Prostate gland (tissue), 2 donors: ENCODE results near the gene GPRC5D. TPM values are rescaled to one million over a fixed set of nuclear protein-coding genes. Genes with fewer than 3 reads are reported as not detected.

Experiments used
- DNase-seq: peaks from one replicate; pipeline ENCODE4 v3.0.0-alpha.2; 2019; ENCODE audit warnings: low spot score
- H3K27ac ChIP-seq, 2 donors: fragments of 200-600 bp; sonication (generic); 2 replicates each; pipeline ENCODE4 v1.5.1; 2017 to 2019
- H3K27me3 ChIP-seq: fragments of 200-600 bp; sonication (generic); replicated peaks from 2 replicates; pipeline ENCODE4 v1.5.1; 2019; ENCODE audit not compliant: insufficient read depth
- H3K36me3 ChIP-seq, 2 donors: fragments of 200-600 bp; sonication (generic); 1 replicate in 1 of 2; 2 replicates in 1 of 2; pipeline versions ENCODE4 v1.5.1 to v1.8.1; 2017 to 2019
- H3K4me1 ChIP-seq: fragments of 200-600 bp; sonication (generic); replicated peaks from 2 replicates; pipeline ENCODE4 v1.5.1; 2019
- H3K4me3 ChIP-seq, 2 donors: fragments of 200-600 bp; sonication (generic); 2 replicates each; pipeline ENCODE4 v1.5.1; 2017 to 2019
- H3K9me3 ChIP-seq: fragments of 200-600 bp; sonication (generic); 2 replicates; pipeline ENCODE4 v1.5.1; 2017
- CTCF ChIP-seq, 4 experiments: fragments of 200-600 bp in 2 of 4; fragments of 450-650 bp in 2 of 4; sonication (generic) in 2 of 4; IDR thresholded peaks; 1 replicate in 3 of 4; 2 replicates in 1 of 4; pipeline ENCODE4 v1.5.1; 2016 to 2019; ENCODE audit warnings: antibody characterized with exemption in 4 of 4, mild to moderate bottlenecking in 2 of 4, moderate library complexity in 2 of 4
- POLR2A ChIP-seq: fragments of 450-650 bp; IDR thresholded peaks from one replicate; pipeline ENCODE4 v1.6.1; 2016; ENCODE audit warnings: antibody characterized with exemption, mild to moderate bottlenecking
- POLR2AphosphoS5 ChIP-seq: sonication (generic); formaldehyde crosslinking; IDR thresholded peaks from one replicate; pipeline ENCODE4 v1.6.1; 2017; ENCODE audit warnings: antibody characterized with exemption
- WGBS: methylation state at CpG from one replicate; pipeline ENCODE4 v1.1.5; 2018; 5-methylcytosine and 5-hydroxymethylcytosine counted together
- intact Hi-C: fragments of 100-400 bp; cut with DNase I; formaldehyde crosslinking; loops from one replicate; pipeline ENCODE4 v1.14.2; 2022
- total RNA-seq, 2 donors: library from RNA; depleted of rRNA; stranded (reverse); fragments of >200 nt; gene quantifications; one replicate each; pipeline ENCODE4 v1.1.0, GENCODE V29; 2016

The GPRC5D gene
- total RNA-seq, 2 donors from 2014 or later = not detected

DNA sequence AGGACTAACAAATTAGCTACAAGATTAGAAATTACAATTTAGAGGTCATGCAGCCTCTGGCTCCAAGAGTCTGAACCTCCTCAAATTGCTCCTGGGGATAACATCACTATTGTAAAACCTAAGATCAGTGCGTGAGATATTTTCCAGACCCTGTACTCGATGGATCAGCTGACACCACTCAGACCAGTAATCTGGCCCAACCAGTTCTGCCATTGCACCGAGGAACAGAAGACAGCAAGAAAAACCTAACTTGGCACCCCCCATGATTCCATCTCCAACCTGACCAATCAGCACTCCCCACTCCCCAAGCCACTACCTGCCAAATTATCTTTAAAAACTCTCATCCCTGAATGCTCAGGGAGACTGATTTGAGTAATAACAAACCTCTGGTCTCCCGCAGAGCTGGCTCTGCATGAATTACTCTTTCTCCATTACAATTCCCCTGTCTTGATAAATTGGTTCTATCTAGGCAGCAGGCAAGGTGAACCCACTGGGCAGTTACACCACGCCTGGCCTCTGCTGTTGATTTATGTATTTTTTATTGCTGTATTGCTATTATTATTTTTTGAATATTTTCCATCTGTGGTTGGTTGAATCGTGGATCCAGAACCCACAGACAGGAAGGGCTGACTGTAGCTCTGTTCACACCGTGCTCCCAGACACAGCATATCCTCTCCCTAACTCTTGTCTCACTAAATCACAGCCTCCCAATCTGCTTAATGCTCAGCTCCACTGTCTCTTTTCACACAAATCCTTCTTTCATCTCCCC, 38.9 kb upstream of the GPRC5D start:
- peaks cover 0 to 3% of the 10 kb centered on the region in 2 donors for H3K36me3 ChIP-seq
- no peak overlapping the region for H3K27ac ChIP-seq
- H3K27me3 ChIP-seq = no peaks in the 10 kb centered on the region
- WGBS = 48% methylated on average over 7 of the region's 7 CpGs
- no peaks in the 10 kb centered on the region for H3K9me3 ChIP-seq
- peaks cover 9% of the 10 kb centered on the region for H3K4me1 ChIP-seq
- H3K4me3 ChIP-seq = no peak overlapping the region
- no peak for TF ChIP-seq CTCF (IDR thresholded peaks at IDR 0.05)
- no peak for TF ChIP-seq POLR2AphosphoS5
- TF ChIP-seq POLR2A = no peak
- no peak for DNase-seq
- intact Hi-C loops = no loop called here

- 77% methylated on average over 5 of the region's 5 CpGs for WGBS
- Histone ChIP-seq H3K4me3 (no peak overlapping the region), H3K9me3 (no peaks in the 10 kb centered on the region), H3K27ac (no peak overlapping the region), H3K36me3 (peaks cover 0 to 3% of the 10 kb centered on the region in 2 donors), H3K27me3 (no peaks in the 10 kb centered on the region), H3K4me1 (peaks cover 9% of the 10 kb centered on the region)
- no peak for DNase-seq
- TF ChIP-seq POLR2A (no peak), CTCF (IDR thresholded peaks at IDR 0.05) (no peak), POLR2AphosphoS5 (no peak)
- intact Hi-C loops = no loop called here
Measured at GRCh38 chr12:12987421-12987820, 35.5 kb upstream of the GPRC5D start.

DNA sequence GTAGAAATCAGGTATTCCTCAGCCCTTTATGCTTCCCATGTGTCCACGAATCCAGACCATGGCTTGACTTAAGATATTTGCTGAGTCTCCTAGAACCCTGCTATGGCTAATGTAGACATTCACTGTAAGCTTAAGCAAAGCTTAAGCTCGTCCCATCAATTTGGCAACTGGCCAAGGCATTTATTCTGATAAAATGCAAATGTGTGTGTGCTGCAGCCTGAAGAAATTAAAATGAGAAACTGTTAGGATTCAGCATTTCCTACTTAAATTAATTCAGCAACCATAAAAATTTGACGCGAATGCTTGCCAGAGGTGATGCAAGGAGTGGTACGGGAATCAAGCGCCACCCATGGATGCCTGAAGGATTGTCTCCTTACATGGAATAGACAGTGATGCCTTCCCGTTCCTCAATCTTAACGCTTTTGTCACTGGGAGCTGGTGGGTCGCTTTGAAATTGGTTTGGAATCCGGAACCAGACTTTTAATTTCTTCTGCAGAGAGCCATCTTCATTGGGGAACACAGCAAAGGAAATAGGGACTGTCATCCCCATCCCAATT, 34.9 kb upstream of the GPRC5D start:
- Histone ChIP-seq H3K27me3 (no peaks in the 10 kb centered on the region), H3K27ac (no peak overlapping the region), H3K4me1 (peaks cover 7% of the 10 kb centered on the region), H3K36me3 (peaks cover 0 to 3% of the 10 kb centered on the region in 2 donors), H3K4me3 (no peak overlapping the region), H3K9me3 (no peaks in the 10 kb centered on the region)
- no peak for DNase-seq
- no peak for TF ChIP-seq CTCF (IDR thresholded peaks at IDR 0.05)
- TF ChIP-seq POLR2AphosphoS5 = no peak
- no peak for TF ChIP-seq POLR2A
- 84% methylated on average over 10 of the region's 10 CpGs for WGBS
- intact Hi-C loops = no loop called here

- WGBS = 85% methylated on average over 4 of the region's 4 CpGs
- H3K4me1 ChIP-seq = no peaks in the 10 kb centered on the region
- no peaks in the 10 kb centered on the region for H3K27me3 ChIP-seq
- H3K36me3 ChIP-seq = peaks cover 0 to 3% of the 10 kb centered on the region in 2 donors
- H3K9me3 ChIP-seq = no peaks in the 10 kb centered on the region
- intact Hi-C loops = no loop called here
- DNase-seq = no peak
- H3K4me3 ChIP-seq = no peak overlapping the region
- TF ChIP-seq CTCF (IDR thresholded peaks at IDR 0.05) = peak in 1 of 4 experiments; percentile 24
- TF ChIP-seq POLR2AphosphoS5 = no peak
- TF ChIP-seq POLR2A = no peak
- no peak overlapping the region for H3K27ac ChIP-seq
Measured at GRCh38 chr12:12985817-12986408, 33.9 kb upstream of the GPRC5D start.
